IMR-90 (cell line): ENCODE measurements around the gene ZNF365. TPM values are rescaled to one million over a fixed set of nuclear protein-coding genes. Genes with fewer than 3 reads are reported as not detected.

Experiments used
- ATAC-seq: fragments of 200-7000 bp; cut with Tn5 transposase; 2 replicates; pipeline ENCODE4 v1.9.1; 2020; ENCODE audit warnings: low read depth, mild to moderate bottlenecking, moderate library complexity
- BruUV-seq: library from RNA; stranded (reverse); fragments of 400-500 nt; replicated peaks from 2 replicates; lab custom pipeline; 2021; lab: Mats Ljungman, UMichigan
- CTCF ChIA-PET: fragments of 300-600 bp; formaldehyde crosslinking; extraction: SDS; loops from one replicate; lab custom pipeline; 2021; ENCODE audit warnings: antibody characterized with exemption; lab: Yijun Ruan, JAX
- POLR2A ChIA-PET: fragments of 300-600 bp; sonication (Branson Sonifier 250); formaldehyde crosslinking; loops from one replicate; lab custom pipeline; 2022; ENCODE audit warnings: antibody characterized with exemption; ENCODE audit not compliant: unreplicated experiment; lab: Charles Lee
- DNase-seq: peaks from one replicate; pipeline ENCODE4 v3.0.0; 2013
- H2AFZ ChIP-seq: replicated peaks from 2 replicates; pipeline ENCODE3; 2013; ENCODE audit warnings: low read length, mild to moderate bottlenecking; ENCODE audit not compliant: poor library complexity
- H2AK5ac ChIP-seq: 2 replicates; pipeline ENCODE4 v1.6.1; 2013; ENCODE audit warnings: low read depth, low read length, inconsistent platforms
- H2AK9ac ChIP-seq: replicated peaks from 2 replicates; pipeline ENCODE3; 2013; ENCODE audit warnings: mild to moderate bottlenecking, low read depth, low read length, moderate library complexity; ENCODE audit not compliant: poor library complexity
- H2BK120ac ChIP-seq: 2 replicates; pipeline ENCODE4 v1.6.1; 2013; ENCODE audit warnings: low read depth, low read length, inconsistent platforms
- H2BK15ac ChIP-seq: 3 replicates; pipeline ENCODE4 v1.6.1; 2013; ENCODE audit warnings: low read depth, low read length, inconsistent platforms
- H2BK20ac ChIP-seq: 2 replicates; pipeline ENCODE4 v1.6.1; 2013; ENCODE audit warnings: low read depth, mild to moderate bottlenecking, inconsistent platforms, low read length, moderate library complexity
- H2BK5ac ChIP-seq: 2 replicates; pipeline ENCODE4 v1.6.1; 2013; ENCODE audit warnings: mild to moderate bottlenecking, low read depth, low read length, inconsistent platforms; ENCODE audit not compliant: poor library complexity, severe bottlenecking
- H3K14ac ChIP-seq: replicated peaks from 2 replicates; pipeline ENCODE4 v1.6.1; 2013; ENCODE audit warnings: low read depth, low read length, inconsistent platforms
- H3K18ac ChIP-seq: 2 replicates; pipeline ENCODE4 v1.6.1; 2013; ENCODE audit warnings: low read depth, low read length, control low read depth
- H3K23ac ChIP-seq: 2 replicates; pipeline ENCODE4 v1.6.1; 2013; ENCODE audit warnings: low read depth, low read length, inconsistent platforms
- H3K27ac ChIP-seq: 2 replicates; pipeline ENCODE4 v1.5.1; 2013; ENCODE audit warnings: mild to moderate bottlenecking, control low read depth, low read length; ENCODE audit not compliant: insufficient read depth
- H3K27me3 ChIP-seq: 2 replicates; pipeline ENCODE4 v1.6.1; 2013; ENCODE audit warnings: low read length; ENCODE audit not compliant: control insufficient read depth, insufficient read depth
- H3K36me3 ChIP-seq: 2 replicates; pipeline ENCODE4 v1.6.1; 2013; ENCODE audit warnings: low read length, mixed read lengths; ENCODE audit not compliant: control insufficient read depth, insufficient read depth
- H3K4ac ChIP-seq: 2 replicates; pipeline ENCODE4 v1.6.1; 2013; ENCODE audit warnings: low read depth, low read length, inconsistent platforms
- H3K4me1 ChIP-seq: 2 replicates; pipeline ENCODE4 v1.6.1; 2013; ENCODE audit warnings: low read length, mixed read lengths; ENCODE audit not compliant: control insufficient read depth, insufficient read depth
- H3K4me2 ChIP-seq: 2 replicates; pipeline ENCODE4 v1.6.1; 2013; ENCODE audit warnings: low read depth, mild to moderate bottlenecking, control low read depth, low read length, moderate library complexity
- H3K4me3 ChIP-seq: 2 replicates; pipeline ENCODE4 v1.5.1; 2013; ENCODE audit warnings: low read depth, mild to moderate bottlenecking, control low read depth, low read length, moderate library complexity; ENCODE audit not compliant: insufficient read depth
- H3K56ac ChIP-seq: 2 replicates; pipeline ENCODE4 v1.6.1; 2013; ENCODE audit warnings: low read length, inconsistent platforms; ENCODE audit not compliant: insufficient read depth; ENCODE audit errors: extremely low read depth
- H3K79me1 ChIP-seq, 2 experiments: 2 replicates each; pipeline ENCODE4 v1.6.1; 2013; ENCODE audit warnings: low read length in 2 of 2, inconsistent platforms in 1 of 2, low read depth in 1 of 2
- H3K9ac ChIP-seq: 2 replicates; pipeline ENCODE4 v1.6.1; 2013; ENCODE audit warnings: low read depth, low read length, control low read depth
- H3K9me1 ChIP-seq: 2 replicates; pipeline ENCODE4 v1.6.1; 2013; ENCODE audit warnings: low read length, inconsistent platforms; ENCODE audit not compliant: insufficient read depth
- H3K9me3 ChIP-seq: 2 replicates; pipeline ENCODE4 v1.6.1; 2013; ENCODE audit warnings: low read length; ENCODE audit not compliant: control insufficient read depth, insufficient read depth
- H4K20me1 ChIP-seq: 2 replicates; pipeline ENCODE4 v1.6.1; 2013; ENCODE audit warnings: low read length, inconsistent platforms; ENCODE audit not compliant: insufficient read depth
- H4K5ac ChIP-seq: 2 replicates; pipeline ENCODE4 v1.6.1; 2013; ENCODE audit warnings: mild to moderate bottlenecking, low read depth, low read length, control low read depth
- H4K8ac ChIP-seq, 2 experiments: 2 replicates each; pipeline ENCODE4 v1.6.1; 2013; ENCODE audit warnings: low read depth in 2 of 2, low read length in 2 of 2, control low read depth in 1 of 2, inconsistent platforms in 1 of 2
- H4K91ac ChIP-seq: 2 replicates; pipeline ENCODE4 v1.6.1; 2013; ENCODE audit warnings: low read depth, low read length, inconsistent platforms; ENCODE audit not compliant: insufficient read depth
- BHLHE40 ChIP-seq: fragments of 150-350 bp; IDR thresholded peaks from 2 replicates; pipeline ENCODE4 v1.6.1; 2016; ENCODE audit warnings: mild to moderate bottlenecking, low read depth, low read length
- CEBPB ChIP-seq: IDR thresholded peaks from 2 replicates; pipeline ENCODE4 v1.6.1; 2012; ENCODE audit warnings: low read depth, low read length, improper control_type of control experiment
- CHD1 ChIP-seq: IDR thresholded peaks from 2 replicates; pipeline ENCODE4 v1.6.1; 2012; ENCODE audit warnings: low read depth, low read length, improper control_type of control experiment
- NFE2L2 ChIP-seq: fragments of 150-350 bp; IDR thresholded peaks from 2 replicates; pipeline ENCODE4 v1.6.1; 2016; ENCODE audit warnings: low read depth, mild to moderate bottlenecking, low read length
- RAD21 ChIP-seq: IDR thresholded peaks from 2 replicates; pipeline ENCODE4 v1.6.1; 2012; ENCODE audit warnings: low read length, improper control_type of control experiment
- RCOR1 ChIP-seq: IDR thresholded peaks from 2 replicates; pipeline ENCODE4 v1.6.1; 2012; ENCODE audit warnings: mild to moderate bottlenecking, low read length, improper control_type of control experiment; ENCODE audit not compliant: insufficient replicate concordance
- RFX5 ChIP-seq: IDR thresholded peaks from 2 replicates; pipeline ENCODE4 v1.8.0; 2012; ENCODE audit warnings: low read depth, mild to moderate bottlenecking, low read length, moderate library complexity
- SMC3 ChIP-seq: fragments of 150-350 bp; IDR thresholded peaks from 2 replicates; pipeline ENCODE4 v1.6.1; 2016; ENCODE audit warnings: low read depth, mild to moderate bottlenecking, antibody characterized with exemption, low read length, moderate library complexity
- WGBS, 2 experiments: methylation state at CpG; one replicate each; pipeline versions ENCODE4 v1.1.5 to v1.1.7; 2013; ENCODE audit warnings: missing lambda C conversion rate in 2 of 2; ENCODE audit not compliant: insufficient read length in 1 of 2; ENCODE audit errors: extremely low coverage in 2 of 2; 5-methylcytosine and 5-hydroxymethylcytosine counted together
- dilution Hi-C: fragments of 300-500 bp; cut with HindIII; formaldehyde crosslinking; loops from one replicate; pipeline ENCODE4 v1.14.3; 2018; ENCODE audit warnings: low sequenced_read_pairs; ENCODE audit not compliant: unreplicated experiment
- in situ Hi-C: fragments of 300-500 bp; cut with MboI; formaldehyde crosslinking; loops from 3 replicates; pipeline ENCODE4 v1.14.3; 2019; ENCODE audit warnings: low sequenced_read_pairs, inconsistent platforms, mixed read lengths
- intact Hi-C: fragments of 100-400 bp; cut with micrococcal nuclease; formaldehyde crosslinking; loops from 2 replicates; pipeline ENCODE4 v1.10.0; 2022
- polyA plus RNA-seq, 3 experiments: library from polyadenylated mRNA; depleted of rRNA; stranded (reverse); fragments of >200 nt; gene quantifications; 2 replicates each; pipeline ENCODE4 v1.2.3, GENCODE V29; 2012; ENCODE audit warnings: low replicate concordance in 1 of 3
- total RNA-seq: library from RNA; depleted of rRNA; stranded (reverse); fragments of >200 nt; gene quantifications from 2 replicates; pipeline ENCODE4 v1.2.3, GENCODE V29; 2012
- TF ChIP-seq, protein P1 (sequence below): fragments of 150-350 bp; IDR thresholded peaks from 2 replicates; pipeline ENCODE4 v1.6.1; 2017; ENCODE audit warnings: mild to moderate bottlenecking, antibody characterized with exemption, low read length, low read depth
- TF ChIP-seq, protein P2 (sequence below): fragments of 150-350 bp; IDR thresholded peaks from 2 replicates; pipeline ENCODE4 v1.6.1; 2016; ENCODE audit warnings: low read depth, mild to moderate bottlenecking, low read length, moderate library complexity, borderline replicate concordance

ZNF365 gene
- total and polyA plus RNA-seq, 2 of the 4 experiments (the other 2 are of a cell fraction), result 1.2 to 3.2 TPM

DNA sequence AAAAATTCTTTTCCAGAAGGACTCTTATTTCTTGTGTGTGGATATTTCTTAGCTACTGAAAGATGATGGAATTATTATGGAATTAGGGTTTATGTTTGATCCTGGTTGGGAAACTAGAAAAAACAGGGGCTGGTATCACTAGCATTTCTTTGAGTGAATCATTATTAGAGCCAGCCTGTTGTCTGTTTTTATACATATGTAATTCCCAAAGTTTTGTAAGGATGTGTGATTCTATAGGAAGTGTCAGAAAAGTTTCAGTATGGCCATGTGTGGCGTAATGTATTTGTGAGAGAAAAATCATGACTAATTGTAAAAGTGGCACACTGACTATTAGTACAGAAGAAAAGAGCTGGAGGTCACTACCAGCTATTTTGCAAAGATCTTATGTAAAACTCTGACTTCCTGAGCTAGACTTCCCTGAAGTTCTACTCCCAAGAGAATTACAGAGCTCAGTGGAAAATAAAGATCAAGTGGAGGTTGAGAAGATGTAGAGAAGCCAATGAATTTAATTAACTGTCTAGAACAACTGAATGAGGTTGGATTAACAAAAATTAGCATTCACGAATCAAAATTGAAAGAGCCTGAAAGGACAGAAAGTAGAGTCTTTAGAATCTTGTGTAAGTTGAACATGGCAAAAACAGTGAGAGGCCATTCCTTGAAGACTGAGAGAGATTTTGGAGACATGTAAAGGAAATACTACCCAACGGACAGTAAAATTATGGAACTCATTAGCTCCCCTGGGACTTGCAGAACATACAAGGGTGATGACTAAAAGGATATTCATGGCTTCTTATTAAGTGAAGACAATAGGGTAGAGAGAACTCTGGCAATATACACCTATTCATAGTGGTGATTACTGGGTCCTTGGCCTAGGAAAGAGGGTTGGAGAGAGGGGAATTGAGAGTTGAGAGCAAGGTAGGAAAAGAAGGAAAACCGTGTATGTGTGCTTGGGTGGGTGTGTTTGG is 12.5 kb downstream of the ZNF365 start:
- WGBS, 2 experiments, result 100% methylated on average over 1 of the region's 4 CpGs; no CpG with 5 or more reads in 1 of the 2 experiments
- ATAC-seq, result no peak
- no peak overlapping the region for H3K27ac ChIP-seq
- H3K4ac ChIP-seq, result no peak overlapping the region
- no peak overlapping the region for H3K4me3 ChIP-seq
- no peak overlapping the region for H3K9ac ChIP-seq
- H2AFZ ChIP-seq, result no peak overlapping the region
- H2AK5ac ChIP-seq, result no peak overlapping the region
- dilution Hi-C loops (no loop called here), intact Hi-C loops (no loop called here), in situ Hi-C loops (no loop called here)
- no TSS peak for BruUV-seq
- H2BK20ac ChIP-seq, result no peak overlapping the region
- no peaks in the 10 kb centered on the region for H4K20me1 ChIP-seq
- H3K27me3 ChIP-seq, result no peaks in the 10 kb centered on the region
- no peak overlapping the region for H4K5ac ChIP-seq
- TF ChIP-seq BHLHE40 (no peak), CEBPB (no peak), SMC3 (no peak), RCOR1 (no peak), RFX5 (no peak), RAD21 (no peak), CHD1 (no peak), NFE2L2 (no peak)
- TF ChIP-seq, protein P1, sequence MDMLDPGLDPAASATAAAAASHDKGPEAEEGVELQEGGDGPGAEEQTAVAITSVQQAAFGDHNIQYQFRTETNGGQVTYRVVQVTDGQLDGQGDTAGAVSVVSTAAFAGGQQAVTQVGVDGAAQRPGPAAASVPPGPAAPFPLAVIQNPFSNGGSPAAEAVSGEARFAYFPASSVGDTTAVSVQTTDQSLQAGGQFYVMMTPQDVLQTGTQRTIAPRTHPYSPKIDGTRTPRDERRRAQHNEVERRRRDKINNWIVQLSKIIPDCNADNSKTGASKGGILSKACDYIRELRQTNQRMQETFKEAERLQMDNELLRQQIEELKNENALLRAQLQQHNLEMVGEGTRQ, result no peak
- TF ChIP-seq, protein P2, sequence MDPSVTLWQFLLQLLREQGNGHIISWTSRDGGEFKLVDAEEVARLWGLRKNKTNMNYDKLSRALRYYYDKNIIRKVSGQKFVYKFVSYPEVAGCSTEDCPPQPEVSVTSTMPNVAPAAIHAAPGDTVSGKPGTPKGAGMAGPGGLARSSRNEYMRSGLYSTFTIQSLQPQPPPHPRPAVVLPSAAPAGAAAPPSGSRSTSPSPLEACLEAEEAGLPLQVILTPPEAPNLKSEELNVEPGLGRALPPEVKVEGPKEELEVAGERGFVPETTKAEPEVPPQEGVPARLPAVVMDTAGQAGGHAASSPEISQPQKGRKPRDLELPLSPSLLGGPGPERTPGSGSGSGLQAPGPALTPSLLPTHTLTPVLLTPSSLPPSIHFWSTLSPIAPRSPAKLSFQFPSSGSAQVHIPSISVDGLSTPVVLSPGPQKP, result no peak
- no peak overlapping the region for H3K18ac ChIP-seq
- no peaks in the 10 kb centered on the region for H3K9me3 ChIP-seq
- no peak overlapping the region for H2AK9ac ChIP-seq
- H3K4me2 ChIP-seq, result no peak overlapping the region
- no peak overlapping the region for H3K56ac ChIP-seq
- CTCF ChIA-PET, result no interaction called here
- H4K91ac ChIP-seq, result no peak overlapping the region
- H2BK15ac ChIP-seq, result peak overlapping the region; percentile 27; the same call in 1 of the 3 replicates
- no peak overlapping the region for H2BK5ac ChIP-seq
- no peak overlapping the region for H2BK120ac ChIP-seq
- no peaks in the 10 kb centered on the region for H3K36me3 ChIP-seq
- no peaks in the 10 kb centered on the region; a peak in 2 of 4 replicates for H3K79me1 ChIP-seq
- H4K8ac ChIP-seq, result no peak overlapping the region
- POLR2A ChIA-PET, result no interaction called here
- H3K4me1 ChIP-seq, result no peaks in the 10 kb centered on the region
- peak; percentile 30 for DNase-seq
- H3K9me1 ChIP-seq, result no peaks in the 10 kb centered on the region
- 0 out of 2 replicates have a peak overlapping the region, but pooled peaks have one; percentile 6 for H3K14ac ChIP-seq
- H3K23ac ChIP-seq, result no peak overlapping the region
